Breast epithelium (tissue), 3 donors: ENCODE data around the gene PRPF18.

ENCODE experiments used
- POLR2A ChIP-seq: fragments of 450-650 bp; IDR thresholded peaks from one replicate; pipeline ENCODE4 v1.6.1; 2016; ENCODE audit warnings: antibody characterized with exemption, mild to moderate bottlenecking, moderate library complexity
- POLR2AphosphoS5 ChIP-seq, 3 donors: sonication (generic); formaldehyde crosslinking; IDR thresholded peaks; one replicate each; pipeline ENCODE4 v1.6.1; 2017; ENCODE audit warnings: antibody characterized with exemption in 3 of 3
- TF ChIP-seq, protein P1 (sequence below), 3 donors: fragments of 450-650 bp; IDR thresholded peaks; one replicate each; pipeline ENCODE4 v1.5.1; 2016 to 2017; ENCODE audit warnings: antibody characterized with exemption in 3 of 3, mild to moderate bottlenecking in 3 of 3, moderate library complexity in 3 of 3

DNA sequence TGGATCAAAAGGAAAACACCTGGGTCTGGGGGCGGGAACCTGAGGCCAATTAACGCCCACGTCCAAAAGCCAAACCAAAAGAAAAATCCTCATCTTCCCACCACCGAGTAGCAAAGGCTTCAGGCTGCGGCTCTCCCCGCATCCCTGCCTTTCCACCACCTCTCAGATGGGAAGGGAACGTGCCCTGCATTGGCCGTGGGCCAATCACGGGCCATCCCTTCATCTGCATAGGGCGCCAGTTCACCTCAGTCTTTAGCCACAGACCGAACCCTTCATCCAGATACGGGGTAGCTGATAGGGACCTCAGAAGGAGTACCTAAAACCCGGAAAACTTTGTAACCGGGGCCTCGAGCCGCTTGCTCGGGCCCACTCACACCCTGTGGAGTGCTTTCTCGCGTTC, 626 bp downstream of the PRPF18 start:
- no peak for TF ChIP-seq POLR2A
- TF ChIP-seq, protein P1, sequence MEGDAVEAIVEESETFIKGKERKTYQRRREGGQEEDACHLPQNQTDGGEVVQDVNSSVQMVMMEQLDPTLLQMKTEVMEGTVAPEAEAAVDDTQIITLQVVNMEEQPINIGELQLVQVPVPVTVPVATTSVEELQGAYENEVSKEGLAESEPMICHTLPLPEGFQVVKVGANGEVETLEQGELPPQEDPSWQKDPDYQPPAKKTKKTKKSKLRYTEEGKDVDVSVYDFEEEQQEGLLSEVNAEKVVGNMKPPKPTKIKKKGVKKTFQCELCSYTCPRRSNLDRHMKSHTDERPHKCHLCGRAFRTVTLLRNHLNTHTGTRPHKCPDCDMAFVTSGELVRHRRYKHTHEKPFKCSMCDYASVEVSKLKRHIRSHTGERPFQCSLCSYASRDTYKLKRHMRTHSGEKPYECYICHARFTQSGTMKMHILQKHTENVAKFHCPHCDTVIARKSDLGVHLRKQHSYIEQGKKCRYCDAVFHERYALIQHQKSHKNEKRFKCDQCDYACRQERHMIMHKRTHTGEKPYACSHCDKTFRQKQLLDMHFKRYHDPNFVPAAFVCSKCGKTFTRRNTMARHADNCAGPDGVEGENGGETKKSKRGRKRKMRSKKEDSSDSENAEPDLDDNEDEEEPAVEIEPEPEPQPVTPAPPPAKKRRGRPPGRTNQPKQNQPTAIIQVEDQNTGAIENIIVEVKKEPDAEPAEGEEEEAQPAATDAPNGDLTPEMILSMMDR (IDR thresholded peaks at IDR 0.05): no peak
- no peak for TF ChIP-seq POLR2AphosphoS5 (IDR thresholded peaks at IDR 0.05)
